B cell (primary cell): ENCODE measurements around the gene TBC1D20. TPM values are rescaled to one million over a fixed set of nuclear protein-coding genes. Genes with fewer than 3 reads are reported as not detected.

Source experiments
- ATAC-seq: fragments of 200-7000 bp; cut with Tn5 transposase; one replicate; pipeline ENCODE4 v1.10.0; 2021; ENCODE audit warnings: low read depth, mild to moderate bottlenecking, moderate number of reproducible peaks, moderate library complexity
- CTCF ChIA-PET: fragments of 350-600 bp; sonication (Branson Sonifier 250); formaldehyde crosslinking; loops from one replicate; lab custom pipeline; 2021; ENCODE audit warnings: antibody characterized with exemption, inconsistent platforms; lab: Charles Lee
- POLR2A ChIA-PET: fragments of 350-600 bp; sonication (Branson Sonifier 250); formaldehyde crosslinking; loops from one replicate; lab custom pipeline; 2021; ENCODE audit warnings: antibody characterized with exemption; lab: Charles Lee
- DNase-seq: peaks from one replicate; pipeline ENCODE4 v3.0.0; 2013
- H2AFZ ChIP-seq: 2 replicates; pipeline ENCODE4 v1.6.1; 2012; ENCODE audit warnings: mild to moderate bottlenecking, low read depth, low read length; ENCODE audit not compliant: insufficient read depth, poor library complexity, severe bottlenecking
- H3K27ac ChIP-seq, 2 donors: 1 replicate in 1 of 2; 2 replicates in 1 of 2; pipeline ENCODE4 v1.5.1; 2012 to 2013; ENCODE audit warnings: low read length in 2 of 2, mild to moderate bottlenecking in 2 of 2, moderate library complexity in 1 of 2
- H3K27me3 ChIP-seq, 4 experiments: fragments of 200-600 bp in 1 of 4; sonication (generic) in 1 of 4; replicated peaks in 1 of 4; 1 replicate in 2 of 4; 2 replicates in 2 of 4; pipeline versions ENCODE4 v1.6.1 to v1.7.0; 2013 to 2016; ENCODE audit warnings: low read length in 3 of 4, mild to moderate bottlenecking in 2 of 4, mixed read lengths in 1 of 4, moderate library complexity in 1 of 4; ENCODE audit not compliant: insufficient read depth in 4 of 4, control insufficient read depth in 3 of 4; ENCODE audit errors: control extremely low read depth in 1 of 4
- H3K36me3 ChIP-seq, 2 experiments: replicated peaks in 1 of 2; 1 replicate in 1 of 2; 2 replicates in 1 of 2; pipeline versions ENCODE4 v1.6.1 to v1.7.1; 2013; ENCODE audit warnings: low read length in 1 of 2; ENCODE audit not compliant: insufficient read depth in 2 of 2, control insufficient read depth in 1 of 2; ENCODE audit errors: control extremely low read depth in 1 of 2, extremely low read depth in 1 of 2
- H3K4me1 ChIP-seq, 2 donors: fragments of 200-600 bp in 1 of 2; sonication (generic) in 1 of 2; 1 replicate in 1 of 2; 2 replicates in 1 of 2; pipeline versions ENCODE4 v1.5.1 to v1.6.1; 2013 to 2017; ENCODE audit warnings: low read length in 2 of 2; ENCODE audit not compliant: control insufficient read depth in 2 of 2, insufficient read depth in 2 of 2
- H3K4me2 ChIP-seq: replicated peaks from 2 replicates; pipeline ENCODE3; 2012; ENCODE audit warnings: mild to moderate bottlenecking, low read depth, low read length; ENCODE audit not compliant: poor library complexity, severe bottlenecking
- H3K4me3 ChIP-seq, 5 experiments: fragments of 200-600 bp in 1 of 5; sonication (generic) in 1 of 5; 1 replicate in 3 of 5; 2 replicates in 2 of 5; pipeline versions ENCODE4 v1.5.1 to v1.7.0; 2011 to 2016; ENCODE audit warnings: low read length in 4 of 5, mild to moderate bottlenecking in 4 of 5, low read depth in 2 of 5, control low read depth in 1 of 5, moderate library complexity in 1 of 5; ENCODE audit not compliant: insufficient read depth in 1 of 5; ENCODE audit errors: control extremely low read depth in 1 of 5, extremely low read depth in 1 of 5
- H3K79me2 ChIP-seq: fragments of 200-600 bp; sonication (generic); one replicate; pipeline ENCODE4 v1.6.0; 2016; ENCODE audit warnings: low read length; ENCODE audit not compliant: control insufficient read depth, insufficient read depth
- H3K9ac ChIP-seq: fragments of 200-600 bp; sonication (generic); 2 replicates; pipeline ENCODE4 v1.6.1; 2017; ENCODE audit warnings: mild to moderate bottlenecking, low read length, moderate library complexity
- H3K9me3 ChIP-seq, 3 donors: one replicate each; pipeline versions ENCODE4 v1.6.1 to v1.7.1; 2013; ENCODE audit warnings: low read length in 2 of 3; ENCODE audit not compliant: control insufficient read depth in 2 of 3, insufficient read depth in 1 of 3; ENCODE audit errors: control extremely low read depth in 1 of 3
- H4K20me1 ChIP-seq: 2 replicates; pipeline ENCODE4 v1.6.0; 2012; ENCODE audit warnings: mild to moderate bottlenecking, low read length; ENCODE audit not compliant: insufficient read depth, control insufficient read depth, poor library complexity, severe bottlenecking
- H3K27ac Mint-ChIP-seq: one replicate; pipeline ENCODE4 v1.8.0; 2021; ENCODE audit warnings: mixed read lengths
- H3K27me3 Mint-ChIP-seq: one replicate; pipeline ENCODE4 v1.8.0; 2021; ENCODE audit warnings: mixed read lengths
- H3K4me1 Mint-ChIP-seq: one replicate; pipeline ENCODE4 v1.8.0; 2021; ENCODE audit warnings: mixed read lengths
- H3K4me3 Mint-ChIP-seq: one replicate; pipeline ENCODE4 v1.8.0; 2021; ENCODE audit warnings: mixed read lengths
- H3K9me3 Mint-ChIP-seq: one replicate; pipeline ENCODE4 v1.8.0; 2022; ENCODE audit warnings: mixed read lengths; ENCODE audit not compliant: insufficient read depth
- EZH2 ChIP-seq: IDR thresholded peaks from 2 replicates; pipeline ENCODE4 v1.6.1; 2012; ENCODE audit warnings: borderline replicate concordance, low read depth, mild to moderate bottlenecking, moderate library complexity, low read length; ENCODE audit not compliant: insufficient read depth, poor library complexity, severe bottlenecking
- WGBS: methylation state at CpG from one replicate; pipeline ENCODE4 v1.1.5; 2013; ENCODE audit warnings: missing lambda C conversion rate; ENCODE audit not compliant: insufficient coverage; 5-methylcytosine and 5-hydroxymethylcytosine counted together
- intact Hi-C: fragments of 100-400 bp; cut with micrococcal nuclease; formaldehyde crosslinking; loops from one replicate; pipeline ENCODE4 v1.10.0; 2022
- polyA plus RNA-seq: library from polyadenylated mRNA; depleted of rRNA; stranded (reverse); fragments of >200 nt; gene quantifications from 2 replicates; pipeline ENCODE4 v1.2.3, GENCODE V29; 2012
- total RNA-seq, 2 donors: library from RNA; stranded (reverse); fragments of 120-200 nt in 1 of 2; gene quantifications; 1 replicate in 1 of 2; 2 replicates in 1 of 2; pipeline versions ENCODE4 v1.2.3 to v1.2.4, GENCODE V29; 2013 to 2022
- TF ChIP-seq, protein P1 (sequence below): fragments of 200-600 bp; IDR thresholded peaks from one replicate; pipeline ENCODE4 v1.8.0; 2022; ENCODE audit warnings: antibody characterized with exemption, mild to moderate bottlenecking

The TBC1D20 gene
- total and polyA plus RNA-seq, 2 donors (not counting 1 experiment from before 2014, with no cell fraction given), result 31.7 to 40.0 TPM

DNA sequence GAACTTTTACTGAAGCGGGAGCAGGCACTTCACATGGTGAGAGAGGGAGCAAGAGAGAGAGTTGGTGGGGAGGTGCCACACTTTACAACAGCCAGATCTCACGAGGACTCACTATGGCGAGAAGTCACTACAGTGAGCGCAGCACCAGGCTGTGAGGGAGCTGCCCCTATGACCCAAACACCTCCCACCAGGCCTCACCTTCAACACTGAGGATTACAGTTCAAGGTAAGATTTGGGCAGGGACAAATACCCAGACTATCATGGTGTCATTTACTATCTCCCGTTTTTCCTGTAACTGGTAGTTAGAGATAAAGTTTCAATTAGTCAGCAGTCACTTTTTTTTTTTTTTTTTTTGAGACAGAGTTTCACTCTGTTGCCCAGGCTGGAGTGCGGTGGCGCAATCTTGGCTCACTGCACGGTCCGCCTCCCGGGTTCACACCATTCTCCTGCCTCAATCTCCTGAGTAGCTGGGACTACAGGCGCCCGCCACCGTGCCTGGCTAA, 46.5 kb downstream of the TBC1D20 start:
- no peak overlapping the region for H3K4me2 ChIP-seq

DNA sequence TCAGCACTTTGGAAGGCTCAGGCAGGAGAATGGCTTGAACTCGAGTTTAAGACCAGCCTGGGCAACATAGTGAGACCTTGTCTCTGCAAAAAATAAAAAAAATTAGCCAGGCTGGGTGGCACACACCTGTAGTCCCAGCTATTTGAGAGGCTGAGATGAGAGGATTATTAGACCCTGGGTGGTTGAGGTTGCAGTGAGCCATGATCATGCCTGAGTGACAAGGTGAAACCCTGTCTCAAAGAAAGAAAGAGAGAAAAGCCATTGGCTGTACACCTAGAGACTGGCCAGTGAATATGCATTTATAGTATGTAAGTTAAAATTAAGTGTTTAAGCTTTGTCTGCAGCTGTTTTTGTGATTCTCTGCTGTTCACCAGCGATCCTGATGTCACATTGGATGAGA, 48.2 kb downstream of the TBC1D20 start:
- ChIA-PET CTCF (no interaction called here), POLR2A (no interaction called here)
- no peak overlapping the region for H3K4me2 ChIP-seq
- no peak for DNase-seq
- no peaks in the 10 kb centered on the region for H3K9me3 ChIP-seq
- Mint-ChIP-seq H3K4me3 (no peak overlapping the region), H3K27me3 (no peaks in the 10 kb centered on the region), H3K27ac (no peak overlapping the region), H3K4me1 (peaks cover 33% of the 10 kb centered on the region), H3K9me3 (no peaks in the 10 kb centered on the region)
- H3K4me1 ChIP-seq, result peaks cover 9 to 10% of the 10 kb centered on the region in 2 donors
- H3K27me3 ChIP-seq, result no peaks in the 10 kb centered on the region
- H3K36me3 ChIP-seq, result peaks cover 0 to 31% of the 10 kb centered on the region in 2 experiments
- H3K79me2 ChIP-seq, result peaks cover 74% of the 10 kb centered on the region
- H3K27ac ChIP-seq, result no peak overlapping the region
- 73% methylated on average over 1 of the region's 2 CpGs for WGBS
- TF ChIP-seq EZH2, result no peak
- TF ChIP-seq, protein P1, sequence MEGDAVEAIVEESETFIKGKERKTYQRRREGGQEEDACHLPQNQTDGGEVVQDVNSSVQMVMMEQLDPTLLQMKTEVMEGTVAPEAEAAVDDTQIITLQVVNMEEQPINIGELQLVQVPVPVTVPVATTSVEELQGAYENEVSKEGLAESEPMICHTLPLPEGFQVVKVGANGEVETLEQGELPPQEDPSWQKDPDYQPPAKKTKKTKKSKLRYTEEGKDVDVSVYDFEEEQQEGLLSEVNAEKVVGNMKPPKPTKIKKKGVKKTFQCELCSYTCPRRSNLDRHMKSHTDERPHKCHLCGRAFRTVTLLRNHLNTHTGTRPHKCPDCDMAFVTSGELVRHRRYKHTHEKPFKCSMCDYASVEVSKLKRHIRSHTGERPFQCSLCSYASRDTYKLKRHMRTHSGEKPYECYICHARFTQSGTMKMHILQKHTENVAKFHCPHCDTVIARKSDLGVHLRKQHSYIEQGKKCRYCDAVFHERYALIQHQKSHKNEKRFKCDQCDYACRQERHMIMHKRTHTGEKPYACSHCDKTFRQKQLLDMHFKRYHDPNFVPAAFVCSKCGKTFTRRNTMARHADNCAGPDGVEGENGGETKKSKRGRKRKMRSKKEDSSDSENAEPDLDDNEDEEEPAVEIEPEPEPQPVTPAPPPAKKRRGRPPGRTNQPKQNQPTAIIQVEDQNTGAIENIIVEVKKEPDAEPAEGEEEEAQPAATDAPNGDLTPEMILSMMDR, result no peak
- intact Hi-C loops, result no loop called here
- no peak for ATAC-seq
- H2AFZ ChIP-seq, result no peak overlapping the region
- H3K4me3 ChIP-seq, result no peak overlapping the region
- H4K20me1 ChIP-seq, result peaks cover 32% of the 10 kb centered on the region
- H3K9ac ChIP-seq, result no peak overlapping the region

More for the DNA sequence above, 46.5 kb downstream of the TBC1D20 start:
- H3K4me3 ChIP-seq, result no peak overlapping the region
- no peaks in the 10 kb centered on the region for H3K27me3 Mint-ChIP-seq
- no peak for TF ChIP-seq EZH2
- TF ChIP-seq, protein P1, result no peak
- intact Hi-C loops, result no loop called here
- no peaks in the 10 kb centered on the region for H3K9me3 ChIP-seq
- no peak overlapping the region for H3K9ac ChIP-seq
- no peaks in the 10 kb centered on the region for H3K9me3 Mint-ChIP-seq
- ATAC-seq (no peak), DNase-seq (no peak)
- no peak overlapping the region for H3K27ac ChIP-seq
- H3K79me2 ChIP-seq, result peaks cover 59% of the 10 kb centered on the region
- WGBS, result 97% methylated on average over 6 of the region's 13 CpGs
- H2AFZ ChIP-seq, result no peak overlapping the region
- CTCF ChIA-PET, result no interaction called here
- H4K20me1 ChIP-seq, result peaks cover 29% of the 10 kb centered on the region
- peaks cover 0 to 39% of the 10 kb centered on the region in 2 experiments for H3K36me3 ChIP-seq
- H3K27me3 ChIP-seq, result no peaks in the 10 kb centered on the region
- H3K4me1 Mint-ChIP-seq, result peaks cover 19% of the 10 kb centered on the region
- H3K4me1 ChIP-seq, result peaks cover 0 to 4% of the 10 kb centered on the region in 2 donors
- no peak overlapping the region for H3K4me3 Mint-ChIP-seq
- POLR2A ChIA-PET, result interaction anchor here (0.7 kb wide), 1 partner anchor 15 kb away, joined by 7 read pairs; no protein-coding TSS in a partner anchor
- H3K27ac Mint-ChIP-seq, result no peak overlapping the region
